OCI-LY7 (cell line): ENCODE data around the gene SLC16A11.

Experiments used
- CTCF ChIP-seq: fragments of 200-600 bp; sonication (generic); conservative IDR thresholded peaks from 2 replicates; pipeline ENCODE4 v1.5.1; 2014; ENCODE audit warnings: mild to moderate bottlenecking, antibody characterized with exemption, low read length, moderate library complexity, mixed read lengths
- EZH2phosphoT487 ChIP-seq: fragments of 200-600 bp; sonication (generic); IDR thresholded peaks from 2 replicates; pipeline ENCODE4 v1.6.1; 2018; ENCODE audit warnings: low read depth, borderline replicate concordance, mild to moderate bottlenecking, mixed run types, antibody characterized with exemption, low read length, moderate library complexity, mixed read lengths

- no peak for TF ChIP-seq EZH2phosphoT487
- no peak for TF ChIP-seq CTCF
Observed at GRCh38 chr17:7068268-7068667, 24.4 kb upstream of the SLC16A11 start.
